ENCODE measurements around the gene PEX5L. TPM values are rescaled to one million over a fixed set of nuclear protein-coding genes. Genes with fewer than 3 reads are reported as not detected.

Gene PEX5L
- total and polyA plus RNA-seq, 12 donors: 0.01 to 0.94 (median 0.36) TPM; not detected in 3

GRCh38 chr3:179942553-179943075 is 94.1 kb downstream of the PEX5L start:
- DNase-seq: no peak
- Histone ChIP-seq H3K36me3 (no peaks in the 10 kb centered on the region), H3K27ac (no peak overlapping the region), H3K4me1 (peaks cover 0 to 5% (median 0%) of the 10 kb centered on the region in 9 donors), H3K9me3 (no peaks in the 10 kb centered on the region), H3K4me3 (peak overlapping the region in 7 of 10 donors; percentile 19 to 35 (median 28)), H3K27me3 (peaks cover 0 to 26% (median 23%) of the 10 kb centered on the region in 7 donors)
- no peak for TF ChIP-seq CTCF (IDR thresholded peaks at IDR 0.05)
- intact Hi-C loops (cut with DNase I): no loop called here
- 47 to 48% methylated on average over 11 of the region's 11 CpGs for WGBS, 2 donors
- ATAC-seq: peak in 2 of 8 donors; percentile 17 to 27

GRCh38 chr3:179935710-179936109 is 101.0 kb downstream of the PEX5L start:
- WGBS, 2 donors: 38 to 50% methylated on average over 2 of the region's 2 CpGs
- DNase-seq (no peak), ATAC-seq (no peak)
- H3K4me3 ChIP-seq: no peak overlapping the region
- peaks cover 0 to 13% (median 0%) of the 10 kb centered on the region in 7 donors for H3K27me3 ChIP-seq
- H3K36me3 ChIP-seq: no peaks in the 10 kb centered on the region
- intact Hi-C loops (cut with DNase I): loop anchor here in 3 of 10 donors (10.0 kb wide), 2 partner anchors 121 to 649 kb away; no protein-coding TSS in a partner anchor
- peaks cover 0 to 5% (median 0%) of the 10 kb centered on the region in 11 donors for H3K9me3 ChIP-seq
- no peak for TF ChIP-seq CTCF (IDR thresholded peaks at IDR 0.05)
- no peak overlapping the region for H3K27ac ChIP-seq
- H3K4me1 ChIP-seq: no peaks in the 10 kb centered on the region

DNA sequence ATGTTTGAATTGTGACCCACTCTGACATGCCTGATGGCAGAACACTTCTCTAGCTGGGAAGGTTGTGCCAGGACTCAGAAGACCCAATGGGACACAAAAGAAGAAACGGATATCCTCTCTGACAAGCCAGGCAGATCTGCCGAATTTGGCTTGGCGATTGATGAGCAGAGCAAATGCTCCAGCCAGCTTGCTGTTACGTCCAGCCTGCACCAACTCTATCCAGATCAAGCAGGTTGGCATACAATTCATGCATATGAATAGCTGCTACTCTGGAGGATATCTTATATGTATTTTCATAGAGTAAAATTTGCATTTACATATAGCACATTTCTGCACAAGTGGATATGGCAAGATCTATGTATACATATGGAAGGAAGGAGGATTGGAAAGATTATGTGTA is 102.8 kb downstream of the PEX5L start:
- Histone ChIP-seq H3K9me3 (peaks cover 0 to 5% (median 0%) of the 10 kb centered on the region in 11 donors), H3K36me3 (no peaks in the 10 kb centered on the region), H3K27ac (no peak overlapping the region), H3K27me3 (peaks cover 0 to 4% (median 0%) of the 10 kb centered on the region in 7 donors), H3K4me1 (no peaks in the 10 kb centered on the region), H3K4me3 (no peak overlapping the region)
- intact Hi-C loops (cut with DNase I): loop anchor here in 3 of 10 donors (10.0 kb wide), 2 partner anchors 119 to 651 kb away; no protein-coding TSS in a partner anchor
- TF ChIP-seq CTCF (IDR thresholded peaks at IDR 0.05): no peak
- 70 to 88% methylated on average over 4 of the region's 4 CpGs for WGBS, 2 donors
- ATAC-seq (no peak), DNase-seq (no peak)

DNA sequence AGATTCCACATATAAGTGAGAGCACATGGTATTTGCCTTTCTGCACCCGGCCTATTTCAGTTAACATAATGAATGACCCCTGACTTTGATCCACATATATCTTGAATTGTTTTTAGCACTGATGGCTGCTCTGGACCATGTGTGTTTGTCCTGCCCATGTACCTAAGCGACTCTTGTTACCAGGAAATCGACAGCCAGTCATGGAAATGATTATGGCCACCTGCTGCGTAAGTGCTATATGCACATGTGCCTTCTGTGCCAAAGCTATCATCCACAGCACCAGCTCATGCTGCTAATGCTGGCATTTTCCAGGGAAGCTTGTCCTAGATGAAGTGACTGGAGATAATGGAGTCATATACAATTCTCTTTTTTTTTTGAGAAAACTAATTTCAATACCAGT is 103.7 kb downstream of the PEX5L start:
- no peak overlapping the region for H3K4me3 ChIP-seq
- ATAC-seq (no peak), DNase-seq (no peak)
- no peaks in the 10 kb centered on the region for H3K36me3 ChIP-seq
- 85 to 87% methylated on average over 4 of the region's 4 CpGs for WGBS, 2 donors
- H3K27me3 ChIP-seq: peaks cover 0 to 7% (median 0%) of the 10 kb centered on the region in 7 donors
- H3K9me3 ChIP-seq: peaks cover 0 to 5% (median 0%) of the 10 kb centered on the region in 11 donors
- intact Hi-C loops (cut with DNase I): loop anchor here in 3 of 10 donors (10.0 kb wide), 2 partner anchors 118 to 652 kb away; no protein-coding TSS in a partner anchor
- TF ChIP-seq CTCF (IDR thresholded peaks at IDR 0.05): no peak
- no peaks in the 10 kb centered on the region for H3K4me1 ChIP-seq
- H3K27ac ChIP-seq: no peak overlapping the region

Data from heart right ventricle (tissue), 16 donors.